HCT116 (cell line): Measurements from ENCODE around the gene SEBOX. TPM values are rescaled to one million over a fixed set of nuclear protein-coding genes. Genes with fewer than 3 reads are reported as not detected.

ENCODE experiments used
- ATAC-seq: fragments of 200-7000 bp; cut with Tn5 transposase; 2 replicates; pipeline ENCODE4 v1.9.1; 2020; ENCODE audit warnings: mild to moderate bottlenecking, moderate library complexity
- BruUV-seq: library from RNA; stranded (reverse); fragments of 400-500 nt; replicated peaks from 2 replicates; lab custom pipeline; 2021; lab: Mats Ljungman, UMichigan
- CTCF ChIA-PET: fragments of 300-600 bp; sonication (Branson Sonifier 250); formaldehyde crosslinking; loops from one replicate; lab custom pipeline; 2021; ENCODE audit warnings: antibody characterized with exemption; lab: Charles Lee
- POLR2A ChIA-PET: fragments of 300-600, 350-600 bp; sonication (Branson Sonifier 250); formaldehyde crosslinking; loops from one replicate; lab custom pipeline; 2021; ENCODE audit warnings: antibody characterized with exemption; lab: Charles Lee
- RAD21 ChIA-PET, 2 experiments: fragments of 300-600 bp; sonication (Branson Sonifier 250); formaldehyde crosslinking; loops; one replicate each; lab custom pipeline; 2023; ENCODE audit warnings: low total read pairs in 2 of 2; ENCODE audit not compliant: uncharacterized antibody in 2 of 2, unreplicated experiment in 2 of 2, low non-redundant PET in 1 of 2; lab: Charles Lee
- DNase-seq: peaks from one replicate; pipeline ENCODE4 v3.0.0-alpha.2; 2010; ENCODE audit warnings: low read depth, low spot score
- H2AFZ ChIP-seq: fragments of 200-600 bp; shearing (Covaris generic), sonication (generic); 2 replicates; pipeline ENCODE4 v1.6.1; 2017; ENCODE audit warnings: low read depth, mixed run types, mixed read lengths, antibody characterized with exemption, low read length; ENCODE audit not compliant: poor library complexity, severe bottlenecking
- H3K27ac ChIP-seq: 2 replicates; pipeline ENCODE4 v1.5.1; 2012; ENCODE audit warnings: low read depth, low read length
- H3K27me3 ChIP-seq: fragments of 200-600 bp; sonication (generic); 2 replicates; pipeline ENCODE4 v1.6.1; 2016; ENCODE audit warnings: mixed run types, low read length, mixed read lengths; ENCODE audit not compliant: insufficient read depth
- H3K36me3 ChIP-seq, 2 experiments: fragments of 200-500 bp in 1 of 2; fragments of 200-600 bp in 1 of 2; sonication (Bioruptor generic) in 1 of 2; sonication (generic) in 1 of 2; 2 replicates each; pipeline versions ENCODE4 v1.5.1 to v1.6.1; 2014 to 2016; ENCODE audit warnings: low read length in 2 of 2, inconsistent platforms in 1 of 2, mixed read lengths in 1 of 2, mixed run types in 1 of 2; ENCODE audit not compliant: insufficient read depth in 2 of 2, control insufficient read depth in 1 of 2
- H3K4me1 ChIP-seq, 2 experiments: fragments of 200-600 bp in 1 of 2; sonication (generic) in 1 of 2; 2 replicates each; pipeline versions ENCODE4 v1.5.1 to v1.6.1; 2012 to 2017; ENCODE audit warnings: low read length in 2 of 2, inconsistent platforms in 1 of 2, mild to moderate bottlenecking in 1 of 2, mixed read lengths in 1 of 2, mixed run types in 1 of 2, moderate library complexity in 1 of 2; ENCODE audit not compliant: insufficient read depth in 2 of 2, control insufficient read depth in 1 of 2
- H3K4me2 ChIP-seq: fragments of 200-600 bp; sonication (generic); 2 replicates; pipeline ENCODE4 v1.6.1; 2017; ENCODE audit warnings: mixed run types, low read length, mixed read lengths
- H3K4me3 ChIP-seq, 2 experiments: fragments of 200-600 bp in 1 of 2; sonication (generic) in 1 of 2; replicated peaks in 1 of 2; 2 replicates each; pipeline ENCODE4 v1.5.1; 2011 to 2016; ENCODE audit warnings: low read length in 2 of 2, control low read depth in 1 of 2, low read depth in 1 of 2, mild to moderate bottlenecking in 1 of 2, mixed read lengths in 1 of 2, mixed run types in 1 of 2
- H3K79me2 ChIP-seq: fragments of 200-600 bp; sonication (generic); 2 replicates; pipeline ENCODE4 v1.6.1; 2017; ENCODE audit warnings: mild to moderate bottlenecking, mixed run types, low read length, moderate library complexity, mixed read lengths; ENCODE audit not compliant: insufficient read depth
- H3K9ac ChIP-seq: fragments of 200-600 bp; sonication (generic); 2 replicates; pipeline ENCODE4 v1.6.1; 2016; ENCODE audit warnings: low read length, mixed read lengths
- H3K9me2 ChIP-seq: fragments of 200-600 bp; sonication (generic), shearing (Covaris generic); 2 replicates; pipeline ENCODE4 v1.6.1; 2017; ENCODE audit warnings: mixed run types, mild to moderate bottlenecking, moderate library complexity; ENCODE audit not compliant: insufficient read depth
- H3K9me3 ChIP-seq, 2 experiments: fragments of 200-500 bp in 1 of 2; fragments of 200-600 bp in 1 of 2; sonication (Bioruptor generic) in 1 of 2; sonication (generic) in 1 of 2; 2 replicates each; pipeline ENCODE4 v1.6.1; 2014 to 2017; ENCODE audit warnings: low read length in 2 of 2, mixed read lengths in 2 of 2, inconsistent platforms in 1 of 2, low read depth in 1 of 2, mild to moderate bottlenecking in 1 of 2, mixed run types in 1 of 2, moderate library complexity in 1 of 2; ENCODE audit not compliant: control insufficient read depth in 1 of 2, insufficient read depth in 1 of 2
- H4K20me1 ChIP-seq: fragments of 200-600 bp; sonication (generic), shearing (Covaris generic); 2 replicates; pipeline ENCODE4 v1.6.1; 2017; ENCODE audit warnings: mixed run types, mild to moderate bottlenecking, moderate library complexity; ENCODE audit not compliant: insufficient read depth
- CEBPB ChIP-seq: IDR thresholded peaks from 2 replicates; pipeline ENCODE4 v1.6.1; 2012; ENCODE audit warnings: low read depth
- CTCF ChIP-seq, 3 experiments: fragments of 200-600 bp in 1 of 3; sonication (generic) in 1 of 3; IDR thresholded peaks in 2 of 3; conservative IDR thresholded peaks in 1 of 3; 2 replicates each; pipeline ENCODE4 v1.5.1; 2012 to 2017; ENCODE audit warnings: low read depth in 2 of 3, low read length in 2 of 3, antibody characterized with exemption in 1 of 3, borderline replicate concordance in 1 of 3, control low read depth in 1 of 3, mild to moderate bottlenecking in 1 of 3, mixed read lengths in 1 of 3, mixed run types in 1 of 3, moderate library complexity in 1 of 3; ENCODE audit not compliant: insufficient read depth in 1 of 3
- EGR1 ChIP-seq: IDR thresholded peaks from 2 replicates; pipeline ENCODE4 v1.6.1; 2012; ENCODE audit warnings: low read depth
- FOSL1 ChIP-seq: IDR thresholded peaks from 2 replicates; pipeline ENCODE4 v1.6.1; 2012; ENCODE audit warnings: low read depth
- JUND ChIP-seq: IDR thresholded peaks from 2 replicates; pipeline ENCODE4 v1.6.1; 2012
- POLR2A ChIP-seq: IDR thresholded peaks from 2 replicates; pipeline ENCODE4 v1.7.0; 2011; ENCODE audit warnings: borderline replicate concordance; ENCODE audit not compliant: insufficient read depth, insufficient read length; ENCODE audit errors: extremely low read depth
- SP1 ChIP-seq: IDR thresholded peaks from 2 replicates; pipeline ENCODE4 v1.6.1; 2012; ENCODE audit warnings: low read depth
- SRF ChIP-seq: IDR thresholded peaks from 2 replicates; pipeline ENCODE4 v1.6.1; 2012; ENCODE audit warnings: low read depth
- TCF7L2 ChIP-seq: IDR thresholded peaks from 2 replicates; pipeline ENCODE4 v1.7.0; 2011; ENCODE audit warnings: borderline replicate concordance, inconsistent platforms; ENCODE audit not compliant: insufficient read depth, insufficient read length; ENCODE audit errors: extremely low read depth
- ZNF274 ChIP-seq: fragments of 200-500 bp; sonication (Bioruptor generic); IDR thresholded peaks from 2 replicates; pipeline ENCODE4 v1.6.1; 2014; ENCODE audit warnings: mild to moderate bottlenecking, low read depth, low read length, inconsistent platforms
- intact Hi-C: fragments of 100-400 bp; cut with micrococcal nuclease; formaldehyde crosslinking; loops from 2 replicates; pipeline ENCODE4 v1.10.0; 2022
- total RNA-seq: library from RNA; stranded (reverse); gene quantifications from one replicate; pipeline ENCODE4 v1.2.1, GENCODE V29; 2021; ENCODE audit not compliant: unreplicated experiment
- TF ChIP-seq, protein P1 (sequence below): IDR thresholded peaks from 2 replicates; pipeline ENCODE4 v1.6.1; 2012
- TF ChIP-seq, protein P2 (sequence below): IDR thresholded peaks from 2 replicates; pipeline ENCODE4 v1.6.1; 2012; ENCODE audit warnings: low read depth
- TF ChIP-seq, protein P3 (sequence below): IDR thresholded peaks from 2 replicates; pipeline ENCODE4 v1.6.1; 2011; ENCODE audit warnings: mild to moderate bottlenecking, low read length, moderate library complexity; ENCODE audit not compliant: insufficient replicate concordance; ENCODE audit errors: extremely low read depth

SEBOX gene
- total RNA-seq, 1 experiment from 2014 or later, result not detected

DNA sequence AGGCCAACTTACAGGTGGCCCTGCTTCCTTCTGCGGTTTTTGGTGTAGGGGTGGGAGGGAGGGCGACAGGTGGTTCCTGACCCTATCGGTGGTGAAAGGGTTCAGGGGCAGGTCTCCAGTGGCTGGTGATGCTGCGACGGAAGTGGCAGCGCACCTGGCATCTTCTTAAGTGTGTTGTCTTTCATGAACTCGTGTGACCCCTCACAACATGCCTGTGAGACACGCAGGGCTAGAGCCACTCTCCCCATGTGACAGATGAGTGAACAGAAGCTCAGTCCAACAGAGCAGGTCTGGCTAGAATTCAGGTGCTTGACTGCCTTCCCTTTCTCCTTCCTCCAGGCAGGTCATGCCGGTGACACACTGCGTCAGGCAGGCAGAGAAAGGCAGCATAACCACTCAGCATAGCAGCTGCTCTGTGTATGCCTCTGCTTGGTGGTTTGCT is 21.5 kb downstream of the SEBOX start:
- ChIA-PET CTCF (no interaction called here), RAD21 (no interaction called here), POLR2A (no interaction called here)
- H3K9me2 ChIP-seq, result no peaks in the 10 kb centered on the region
- H3K9ac ChIP-seq, result no peak overlapping the region
- intact Hi-C loops, result no loop called here
- no TSS peak for BruUV-seq
- no peaks in the 10 kb centered on the region for H4K20me1 ChIP-seq
- no peak overlapping the region for H3K4me2 ChIP-seq
- H3K9me3 ChIP-seq, result no peaks in the 10 kb centered on the region
- no peak for TF ChIP-seq SRF
- TF ChIP-seq CTCF (IDR thresholded peaks at IDR 0.05 in 2 of 3, conservative IDR thresholded peaks at IDR 0.05 in 1 of 3; ENCODE audit: borderline replicate concordance in 1 of 3, insufficient read depth in 1 of 3, low read depth in 2 of 3, low read length in 2 of 3), result no peak
- no peak for TF ChIP-seq POLR2A
- no peak for TF ChIP-seq SP1
- TF ChIP-seq FOSL1, result no peak
- TF ChIP-seq, protein P1, sequence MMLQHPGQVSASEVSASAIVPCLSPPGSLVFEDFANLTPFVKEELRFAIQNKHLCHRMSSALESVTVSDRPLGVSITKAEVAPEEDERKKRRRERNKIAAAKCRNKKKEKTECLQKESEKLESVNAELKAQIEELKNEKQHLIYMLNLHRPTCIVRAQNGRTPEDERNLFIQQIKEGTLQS, result no peak
- no peak for TF ChIP-seq CEBPB
- TF ChIP-seq EGR1, result no peak
- TF ChIP-seq ZNF274, result no peak
- no peak for TF ChIP-seq JUND
- TF ChIP-seq, protein P2, sequence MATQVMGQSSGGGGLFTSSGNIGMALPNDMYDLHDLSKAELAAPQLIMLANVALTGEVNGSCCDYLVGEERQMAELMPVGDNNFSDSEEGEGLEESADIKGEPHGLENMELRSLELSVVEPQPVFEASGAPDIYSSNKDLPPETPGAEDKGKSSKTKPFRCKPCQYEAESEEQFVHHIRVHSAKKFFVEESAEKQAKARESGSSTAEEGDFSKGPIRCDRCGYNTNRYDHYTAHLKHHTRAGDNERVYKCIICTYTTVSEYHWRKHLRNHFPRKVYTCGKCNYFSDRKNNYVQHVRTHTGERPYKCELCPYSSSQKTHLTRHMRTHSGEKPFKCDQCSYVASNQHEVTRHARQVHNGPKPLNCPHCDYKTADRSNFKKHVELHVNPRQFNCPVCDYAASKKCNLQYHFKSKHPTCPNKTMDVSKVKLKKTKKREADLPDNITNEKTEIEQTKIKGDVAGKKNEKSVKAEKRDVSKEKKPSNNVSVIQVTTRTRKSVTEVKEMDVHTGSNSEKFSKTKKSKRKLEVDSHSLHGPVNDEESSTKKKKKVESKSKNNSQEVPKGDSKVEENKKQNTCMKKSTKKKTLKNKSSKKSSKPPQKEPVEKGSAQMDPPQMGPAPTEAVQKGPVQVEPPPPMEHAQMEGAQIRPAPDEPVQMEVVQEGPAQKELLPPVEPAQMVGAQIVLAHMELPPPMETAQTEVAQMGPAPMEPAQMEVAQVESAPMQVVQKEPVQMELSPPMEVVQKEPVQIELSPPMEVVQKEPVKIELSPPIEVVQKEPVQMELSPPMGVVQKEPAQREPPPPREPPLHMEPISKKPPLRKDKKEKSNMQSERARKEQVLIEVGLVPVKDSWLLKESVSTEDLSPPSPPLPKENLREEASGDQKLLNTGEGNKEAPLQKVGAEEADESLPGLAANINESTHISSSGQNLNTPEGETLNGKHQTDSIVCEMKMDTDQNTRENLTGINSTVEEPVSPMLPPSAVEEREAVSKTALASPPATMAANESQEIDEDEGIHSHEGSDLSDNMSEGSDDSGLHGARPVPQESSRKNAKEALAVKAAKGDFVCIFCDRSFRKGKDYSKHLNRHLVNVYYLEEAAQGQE, result no peak
- TF ChIP-seq, protein P3, sequence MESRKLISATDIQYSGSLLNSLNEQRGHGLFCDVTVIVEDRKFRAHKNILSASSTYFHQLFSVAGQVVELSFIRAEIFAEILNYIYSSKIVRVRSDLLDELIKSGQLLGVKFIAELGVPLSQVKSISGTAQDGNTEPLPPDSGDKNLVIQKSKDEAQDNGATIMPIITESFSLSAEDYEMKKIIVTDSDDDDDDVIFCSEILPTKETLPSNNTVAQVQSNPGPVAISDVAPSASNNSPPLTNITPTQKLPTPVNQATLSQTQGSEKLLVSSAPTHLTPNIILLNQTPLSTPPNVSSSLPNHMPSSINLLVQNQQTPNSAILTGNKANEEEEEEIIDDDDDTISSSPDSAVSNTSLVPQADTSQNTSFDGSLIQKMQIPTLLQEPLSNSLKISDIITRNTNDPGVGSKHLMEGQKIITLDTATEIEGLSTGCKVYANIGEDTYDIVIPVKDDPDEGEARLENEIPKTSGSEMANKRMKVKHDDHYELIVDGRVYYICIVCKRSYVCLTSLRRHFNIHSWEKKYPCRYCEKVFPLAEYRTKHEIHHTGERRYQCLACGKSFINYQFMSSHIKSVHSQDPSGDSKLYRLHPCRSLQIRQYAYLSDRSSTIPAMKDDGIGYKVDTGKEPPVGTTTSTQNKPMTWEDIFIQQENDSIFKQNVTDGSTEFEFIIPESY, result no peak
- no peak for TF ChIP-seq TCF7L2
- no peak overlapping the region for H3K4me3 ChIP-seq
- H3K4me1 ChIP-seq, result peaks cover 0 to 12% of the 10 kb centered on the region in 2 experiments; a peak in 2 of 4 replicates
- no peak for ATAC-seq
- H3K36me3 ChIP-seq, result peaks cover 36 to 58% of the 10 kb centered on the region in 2 experiments
- H3K27ac ChIP-seq, result no peak overlapping the region
- H3K27me3 ChIP-seq, result no peaks in the 10 kb centered on the region
- H2AFZ ChIP-seq, result no peak overlapping the region
- peaks cover 7% of the 10 kb centered on the region; the same call in 1 of the 2 replicates for H3K79me2 ChIP-seq
- DNase-seq, result no peak
